Esophagus muscularis mucosa (tissue), 3 donors: ENCODE data around the gene NPS.

ENCODE experiments used
- POLR2A ChIP-seq: fragments of 450-650 bp; IDR thresholded peaks from one replicate; pipeline ENCODE4 v1.6.1; 2017; ENCODE audit warnings: antibody characterized with exemption, moderate library complexity, mild to moderate bottlenecking, low read depth
- POLR2AphosphoS5 ChIP-seq, 2 donors: sonication (generic); formaldehyde crosslinking; IDR thresholded peaks; one replicate each; pipeline ENCODE4 v1.6.1; 2017; ENCODE audit warnings: antibody characterized with exemption in 2 of 2
- TF ChIP-seq, protein P1 (sequence below), 3 experiments: fragments of 200-600 bp in 2 of 3; fragments of 450-650 bp in 1 of 3; sonication (generic) in 2 of 3; IDR thresholded peaks; one replicate each; pipeline ENCODE4 v1.5.1; 2017 to 2019; ENCODE audit warnings: antibody characterized with exemption in 3 of 3, mild to moderate bottlenecking in 2 of 3, moderate library complexity in 1 of 3

DNA sequence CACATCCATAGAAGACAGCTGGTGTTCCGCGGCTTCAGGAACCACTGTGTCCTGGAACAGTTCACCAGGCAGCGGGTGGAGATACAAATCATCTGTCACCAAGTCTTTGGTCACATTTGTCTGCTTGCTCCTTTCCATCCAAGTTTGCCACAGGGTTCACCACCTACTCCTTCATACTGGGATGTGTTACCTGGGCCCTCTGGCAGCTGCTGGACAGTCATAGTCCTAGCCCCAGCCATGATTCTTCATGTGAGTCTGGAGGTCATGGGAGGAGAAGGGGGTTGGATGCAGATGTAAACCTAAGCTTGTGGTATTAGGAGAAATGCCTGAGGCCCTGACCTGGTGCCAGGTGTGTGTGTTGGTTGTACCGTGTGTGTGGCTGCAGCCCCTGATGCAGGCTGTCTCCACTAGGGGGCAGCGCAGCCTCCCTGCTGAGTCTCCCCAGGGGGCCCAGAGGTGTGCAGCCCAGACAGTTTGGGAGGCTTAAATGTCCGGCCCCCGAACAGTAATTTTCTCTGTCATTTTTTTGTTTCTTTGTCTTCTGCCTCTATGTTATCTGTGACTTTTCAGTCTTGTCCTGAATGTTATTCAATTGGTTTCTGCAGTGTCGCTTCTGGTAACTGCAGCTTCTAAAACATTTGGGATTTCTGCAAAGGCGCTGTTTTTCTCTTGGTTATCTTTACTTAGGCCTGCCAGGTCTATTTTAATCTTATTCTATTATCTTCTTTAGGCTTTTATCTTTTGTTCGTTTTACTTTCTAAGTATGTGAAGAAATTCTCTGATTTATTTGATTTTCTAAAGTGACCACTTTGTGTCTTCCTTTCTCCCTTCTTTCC is 14.8 kb downstream of the NPS start:
- TF ChIP-seq, protein P1, sequence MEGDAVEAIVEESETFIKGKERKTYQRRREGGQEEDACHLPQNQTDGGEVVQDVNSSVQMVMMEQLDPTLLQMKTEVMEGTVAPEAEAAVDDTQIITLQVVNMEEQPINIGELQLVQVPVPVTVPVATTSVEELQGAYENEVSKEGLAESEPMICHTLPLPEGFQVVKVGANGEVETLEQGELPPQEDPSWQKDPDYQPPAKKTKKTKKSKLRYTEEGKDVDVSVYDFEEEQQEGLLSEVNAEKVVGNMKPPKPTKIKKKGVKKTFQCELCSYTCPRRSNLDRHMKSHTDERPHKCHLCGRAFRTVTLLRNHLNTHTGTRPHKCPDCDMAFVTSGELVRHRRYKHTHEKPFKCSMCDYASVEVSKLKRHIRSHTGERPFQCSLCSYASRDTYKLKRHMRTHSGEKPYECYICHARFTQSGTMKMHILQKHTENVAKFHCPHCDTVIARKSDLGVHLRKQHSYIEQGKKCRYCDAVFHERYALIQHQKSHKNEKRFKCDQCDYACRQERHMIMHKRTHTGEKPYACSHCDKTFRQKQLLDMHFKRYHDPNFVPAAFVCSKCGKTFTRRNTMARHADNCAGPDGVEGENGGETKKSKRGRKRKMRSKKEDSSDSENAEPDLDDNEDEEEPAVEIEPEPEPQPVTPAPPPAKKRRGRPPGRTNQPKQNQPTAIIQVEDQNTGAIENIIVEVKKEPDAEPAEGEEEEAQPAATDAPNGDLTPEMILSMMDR (IDR thresholded peaks at IDR 0.05), result peak; percentile 15 to 38 (median 25)
- TF ChIP-seq POLR2AphosphoS5 (IDR thresholded peaks at IDR 0.05), result no peak
- no peak for TF ChIP-seq POLR2A
